HG03103 (cell line): ENCODE measurements around the gene DDAH1.
"Not testable (repeated sequence)": the region's sequence is repeated elsewhere in the genome, so short reads cannot be mapped to it uniquely, and the experiment has no call there.

Experiments
- ATAC-seq: cut with Tn5 transposase; IDR thresholded peaks from one replicate; pipeline ENCODE4 v1.9.1; 2021; ENCODE audit warnings: low read depth; ENCODE audit not compliant: unreplicated experiment

The DDAH1 gene

GRCh38 chr1:85361606-85362296, 103.2 kb downstream of the DDAH1 start:
- ATAC-seq = no peak

- no peak for ATAC-seq
Observed at GRCh38 chr1:85360730-85361493, 104.0 kb downstream of the DDAH1 start.

GRCh38 chr1:85359874-85360721, 104.9 kb downstream of the DDAH1 start:
- ATAC-seq = no peak

- no peak for ATAC-seq
Observed at GRCh38 chr1:85358702-85359438, 106.1 kb downstream of the DDAH1 start.

GRCh38 chr1:85357817-85358216, 107.1 kb downstream of the DDAH1 start:
- no peak for ATAC-seq

GRCh38 chr1:85356130-85356529, 108.8 kb downstream of the DDAH1 start:
- no peak for ATAC-seq

GRCh38 chr1:85352055-85352454, 112.9 kb downstream of the DDAH1 start:
- ATAC-seq = no peak

- no peak for ATAC-seq
Observed at GRCh38 chr1:85351202-85351828, 113.6 kb downstream of the DDAH1 start.

- no peak for ATAC-seq
Observed at GRCh38 chr1:85349224-85349623, 115.7 kb downstream of the DDAH1 start.

- no peak for ATAC-seq
Observed at GRCh38 chr1:85347908-85348307, 117.1 kb downstream of the DDAH1 start.

- ATAC-seq = not testable (repeated sequence)
Observed at GRCh38 chr1:85347275-85347674, 117.7 kb downstream of the DDAH1 start.

GRCh38 chr1:85344256-85344694, 120.7 kb downstream of the DDAH1 start:
- no peak for ATAC-seq

- ATAC-seq = no peak
Observed at GRCh38 chr1:85343612-85344255, 121.2 kb downstream of the DDAH1 start.

GRCh38 chr1:85343213-85343611, 121.7 kb downstream of the DDAH1 start:
- ATAC-seq = no peak

GRCh38 chr1:85342207-85342606, 122.8 kb downstream of the DDAH1 start:
- ATAC-seq = no peak

- no peak for ATAC-seq
Observed at GRCh38 chr1:85340427-85340826, 124.5 kb downstream of the DDAH1 start.

GRCh38 chr1:85339656-85340399, 125.1 kb downstream of the DDAH1 start:
- ATAC-seq = no peak

GRCh38 chr1:85339089-85339488, 125.9 kb downstream of the DDAH1 start:
- ATAC-seq = no peak

- ATAC-seq = peak; percentile 65
Observed at GRCh38 chr1:85334962-85335361, 130.0 kb downstream of the DDAH1 start.
